ENCODE measurements around the gene CASP3.
"Not testable (repeated sequence)": the region's sequence is repeated elsewhere in the genome, so short reads cannot be mapped to it uniquely, and the experiment has no call there.

The CASP3 gene

GRCh38 chr4:184664445-184665210 is 15.4 kb upstream of the CASP3 start:
- H3K4me3 ChIP-seq (ENCODE audit: low read depth, low read length) = no peak overlapping the region

DNA sequence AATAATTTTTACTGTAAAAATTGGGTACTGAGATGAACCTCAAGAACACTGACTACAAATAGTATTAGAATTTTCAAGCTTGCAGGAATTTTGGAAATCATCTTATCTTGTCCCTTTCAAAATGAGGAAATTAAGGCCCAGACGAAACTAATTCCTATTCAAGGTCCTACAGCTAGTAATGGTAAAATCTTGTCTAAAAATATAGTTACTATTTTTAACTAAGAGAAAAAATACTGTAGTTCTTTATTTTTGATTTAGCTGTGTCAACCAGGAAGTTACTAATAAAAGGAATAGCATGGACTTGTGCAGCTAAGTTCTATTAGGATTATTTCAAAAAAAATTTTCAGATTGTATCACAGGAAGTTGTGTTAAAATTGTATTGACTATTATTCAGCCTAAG is 13.0 kb upstream of the CASP3 start:
- no peak overlapping the region for H3K4me3 ChIP-seq (ENCODE audit: low read depth, low read length)

- no peak overlapping the region for H3K4me3 ChIP-seq (ENCODE audit: low read depth, low read length)
Observed at GRCh38 chr4:184660978-184661377, 11.7 kb upstream of the CASP3 start.

DNA sequence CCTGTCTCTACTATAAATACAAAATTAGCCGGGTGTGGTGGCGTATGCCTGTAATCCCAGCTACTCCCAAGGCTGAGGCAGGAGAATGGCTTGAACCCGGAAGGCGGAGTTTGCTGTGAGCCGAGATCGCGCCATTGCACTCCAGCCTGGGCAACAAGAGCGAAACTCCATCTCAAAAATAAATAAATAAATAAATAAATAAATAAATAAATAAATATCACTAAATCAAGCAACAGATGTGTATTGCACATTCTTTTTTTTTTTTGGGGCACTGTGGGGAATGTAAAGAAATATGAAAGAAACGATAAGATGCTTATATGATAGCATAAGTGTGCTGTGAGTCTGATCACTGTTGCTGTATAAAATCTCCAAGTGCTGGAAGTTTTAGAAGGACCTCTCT is 8.6 kb upstream of the CASP3 start:
- not testable (repeated sequence) for H3K4me3 ChIP-seq (ENCODE audit: low read depth, low read length)

GRCh38 chr4:184657144-184657543 is 7.9 kb upstream of the CASP3 start:
- H3K4me3 ChIP-seq (ENCODE audit: low read depth, low read length) = no peak overlapping the region

- H3K4me3 ChIP-seq (ENCODE audit: low read depth, low read length) = no peak overlapping the region
Observed at GRCh38 chr4:184655889-184656869, 6.9 kb upstream of the CASP3 start.

- no peak overlapping the region for H3K4me3 ChIP-seq (ENCODE audit: low read depth, low read length)
Observed at GRCh38 chr4:184653650-184654049, 4.4 kb upstream of the CASP3 start.

- H3K4me3 ChIP-seq (ENCODE audit: low read depth, low read length) = not testable (repeated sequence)
Observed at GRCh38 chr4:184652681-184653080, 3.4 kb upstream of the CASP3 start.

GRCh38 chr4:184651899-184652298 is 2.7 kb upstream of the CASP3 start:
- no peak overlapping the region for H3K4me3 ChIP-seq (ENCODE audit: low read depth, low read length)

GRCh38 chr4:184649971-184650855 is 966 bp upstream of the CASP3 start:
- peak overlapping the region; percentile 50 for H3K4me3 ChIP-seq (ENCODE audit: low read depth, low read length)

DNA sequence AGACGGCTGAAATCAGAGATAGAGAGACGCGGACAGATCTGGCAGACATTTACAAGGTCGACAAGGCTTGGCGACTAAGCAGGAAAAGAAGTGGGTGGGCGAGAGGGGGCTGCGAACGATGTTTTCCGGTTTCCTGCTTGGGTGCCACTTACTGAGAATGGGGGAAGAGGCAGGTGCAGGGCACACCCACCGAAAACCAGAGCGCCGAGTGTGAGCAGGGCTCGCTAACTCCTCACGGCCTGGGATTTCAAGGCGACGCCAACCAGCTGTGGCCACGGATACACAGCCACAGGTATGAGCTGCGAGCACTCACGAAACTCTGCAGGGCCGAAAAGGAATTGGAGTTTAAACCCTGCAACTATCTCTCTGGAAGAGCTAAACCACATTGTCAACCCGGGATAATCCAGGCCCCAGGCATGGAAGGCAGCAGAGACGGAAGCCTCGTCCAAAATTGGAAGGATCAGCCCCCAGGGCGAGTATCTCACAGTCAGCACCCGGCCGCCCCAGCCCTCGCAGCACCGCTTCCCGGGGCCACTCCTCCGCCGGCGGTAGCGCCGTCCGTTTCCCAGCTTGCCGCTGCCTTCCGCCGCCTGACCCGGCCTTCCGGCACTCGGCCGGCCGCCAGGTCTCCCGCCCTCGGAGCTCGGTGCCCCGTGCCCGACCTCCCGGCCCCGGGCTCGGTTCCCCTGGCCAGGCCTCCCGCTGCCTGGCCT is 778 bp downstream of the CASP3 start:
- H3K4me3 ChIP-seq (ENCODE audit: low read depth, low read length) = peak overlapping the region; percentile 88

DNA sequence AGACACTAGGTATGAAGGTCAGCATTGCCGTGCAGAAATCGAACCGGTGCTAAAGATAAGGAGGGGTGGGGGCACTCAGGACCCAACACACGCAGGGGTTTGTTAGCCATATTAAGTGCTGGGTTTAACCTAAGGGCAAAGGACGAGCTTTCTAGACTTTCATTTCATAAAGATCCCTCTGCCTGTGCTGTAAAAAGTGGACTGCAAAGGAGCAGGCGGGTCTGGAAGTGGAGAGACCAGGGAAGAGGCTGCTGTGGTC is 1.3 kb downstream of the CASP3 start:
- peak overlapping the region; percentile 88 for H3K4me3 ChIP-seq (ENCODE audit: low read depth, low read length)

DNA sequence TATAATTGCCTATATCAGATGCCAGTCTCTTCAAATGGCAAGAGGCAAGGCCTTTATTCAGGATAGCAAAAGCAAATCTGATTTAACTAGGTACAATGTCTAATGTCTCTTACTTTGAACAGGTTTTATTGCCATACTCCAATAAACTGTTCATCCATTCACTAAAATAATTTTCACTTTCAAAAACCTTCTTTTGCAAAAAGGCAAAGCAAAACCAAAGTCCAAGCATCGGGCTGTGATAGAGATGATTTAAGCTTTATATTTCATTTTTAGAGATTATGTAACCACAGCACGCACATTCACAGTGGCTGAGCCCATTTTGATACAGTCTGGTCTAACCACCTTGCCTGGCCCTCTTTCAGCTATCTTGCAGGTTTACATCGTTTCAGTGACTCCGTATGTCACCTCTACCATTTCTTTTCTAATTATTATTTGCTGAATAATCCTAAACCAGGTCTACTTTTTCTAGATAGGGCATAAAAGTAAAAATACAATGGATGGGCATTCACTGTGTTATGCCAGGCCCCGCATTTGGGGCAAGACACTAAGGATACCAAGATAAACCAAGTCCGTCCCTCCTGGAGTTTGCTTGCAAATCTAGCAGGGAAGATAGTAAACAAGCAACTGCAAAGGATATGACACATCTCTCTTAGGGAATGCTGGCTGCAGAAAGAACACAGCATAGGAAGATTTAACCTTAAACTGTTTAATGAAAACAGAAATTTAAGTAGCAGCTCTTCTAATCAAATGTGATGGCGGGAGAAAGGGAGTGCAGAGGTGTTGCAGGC is 1.8 kb downstream of the CASP3 start:
- peak overlapping the region; percentile 88 for H3K4me3 ChIP-seq (ENCODE audit: low read depth, low read length)

DNA sequence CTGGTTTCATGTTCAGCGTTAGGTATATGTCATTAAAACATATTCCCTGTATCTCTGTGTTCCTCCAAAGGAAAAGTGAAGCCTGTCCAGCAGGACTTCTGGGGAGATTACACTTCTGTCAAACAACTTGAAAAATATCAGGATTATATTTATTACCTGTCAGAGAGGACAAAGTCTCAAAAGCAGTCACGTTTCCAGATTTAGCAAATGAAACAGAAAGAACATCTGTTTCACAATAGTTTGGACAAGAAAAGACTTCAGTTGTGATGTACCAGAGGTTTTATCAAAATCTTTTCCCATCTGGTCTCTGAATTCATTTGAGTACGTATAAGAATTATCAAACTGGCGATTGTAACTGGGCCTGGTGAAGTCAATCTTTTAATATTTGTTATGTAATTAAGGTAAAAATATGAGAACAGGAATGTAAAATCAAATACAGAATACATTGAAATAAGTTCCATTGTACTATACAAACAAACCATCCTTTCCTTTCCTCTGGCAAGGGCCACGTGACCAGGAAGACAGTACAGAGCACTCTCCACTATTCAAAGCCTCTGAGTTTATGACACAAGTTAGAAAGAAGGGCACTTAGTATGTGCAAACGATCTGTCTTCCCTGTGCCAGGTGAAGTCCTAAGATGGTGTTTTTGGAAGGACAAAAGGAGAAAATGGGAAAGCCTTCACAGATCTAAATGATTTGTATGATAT is 3.2 kb downstream of the CASP3 start:
- H3K4me3 ChIP-seq (ENCODE audit: low read depth, low read length) = no peak overlapping the region

DNA sequence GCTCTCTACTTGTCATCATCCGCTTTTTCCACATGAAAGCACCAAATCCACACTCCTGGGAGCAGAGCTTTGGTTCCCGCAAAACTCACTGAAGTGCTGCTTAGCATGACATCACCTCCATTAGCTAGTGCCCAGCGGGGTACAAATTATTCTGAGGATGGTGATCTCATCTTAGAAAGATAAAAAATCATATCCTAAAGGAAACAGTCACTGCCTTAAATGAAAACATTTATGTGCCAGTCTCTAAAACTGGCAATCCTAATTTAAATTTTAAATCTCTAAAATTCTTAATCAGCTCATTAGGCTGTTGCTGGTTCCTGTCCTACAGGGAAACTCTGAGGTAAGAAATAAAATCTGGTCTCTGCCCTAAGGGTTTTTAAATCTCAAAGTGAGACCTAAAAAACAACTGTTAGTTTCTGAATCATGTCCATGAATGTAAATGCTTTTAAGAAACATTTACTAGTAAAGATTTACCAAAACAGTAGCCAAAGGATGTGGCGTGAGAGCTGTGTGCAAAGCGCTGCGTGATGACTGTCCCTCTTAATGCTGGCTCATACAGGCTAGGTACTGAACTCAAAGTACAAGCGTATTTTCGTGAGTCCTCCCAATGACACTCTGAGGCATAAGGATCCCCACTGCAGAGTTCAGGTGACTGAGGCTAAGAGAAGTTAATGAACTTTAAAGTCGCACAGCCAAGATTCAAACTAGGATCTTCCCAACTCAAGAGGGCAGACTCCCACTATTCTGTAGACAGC is 4.5 kb downstream of the CASP3 start:
- no peak overlapping the region for H3K4me3 ChIP-seq (ENCODE audit: low read depth, low read length)

- no peak overlapping the region for H3K4me3 ChIP-seq (ENCODE audit: low read depth, low read length)
Observed at GRCh38 chr4:184643731-184644130, 5.5 kb downstream of the CASP3 start.

GRCh38 chr4:184641451-184641850 is 7.8 kb downstream of the CASP3 start:
- H3K4me3 ChIP-seq (ENCODE audit: low read depth, low read length) = no peak overlapping the region

DNA sequence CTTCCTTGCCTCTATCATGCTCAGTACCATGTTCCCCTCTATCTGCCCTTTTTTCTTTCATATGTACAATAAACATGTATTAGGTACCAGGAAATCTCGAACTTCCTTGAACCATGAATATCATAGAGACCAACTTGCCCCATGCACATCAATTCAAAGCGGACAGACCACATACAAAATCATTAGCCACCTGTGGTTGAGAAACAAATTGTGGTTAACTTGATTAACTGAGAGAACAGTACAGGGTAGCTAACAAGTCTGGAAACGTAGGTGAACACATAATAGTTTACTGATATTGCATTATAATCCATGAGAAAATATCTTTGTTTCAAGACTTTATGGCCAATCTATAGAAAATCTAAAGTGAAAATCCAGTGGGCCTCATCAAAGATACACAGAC is 8.2 kb downstream of the CASP3 start:
- no peak overlapping the region for H3K4me3 ChIP-seq (ENCODE audit: low read depth, low read length)

DNA sequence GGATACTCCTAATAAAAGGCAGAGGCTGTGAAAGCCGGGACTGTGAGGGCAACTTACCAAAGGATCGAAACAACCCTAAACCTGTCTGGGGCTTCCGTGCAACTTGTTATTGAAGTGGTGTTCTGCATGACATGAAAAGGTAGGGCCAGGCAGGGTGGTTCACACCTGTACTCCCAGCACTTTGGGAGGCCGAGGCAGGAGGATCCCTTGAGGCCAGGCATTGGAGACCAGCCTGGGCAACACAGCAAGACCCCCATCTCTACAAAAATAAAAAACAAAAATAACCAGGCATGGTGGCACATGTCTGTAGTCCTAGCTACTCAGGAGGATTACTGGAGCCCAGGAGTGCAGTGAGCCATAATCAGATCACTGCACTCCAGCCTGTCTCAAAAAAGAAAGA is 12.3 kb downstream of the CASP3 start:
- H3K4me3 ChIP-seq (ENCODE audit: low read depth, low read length) = no peak overlapping the region
